ENCODE measurements around the gene EML1. TPM values are rescaled to one million over a fixed set of nuclear protein-coding genes. Genes with fewer than 3 reads are reported as not detected.

Gene EML1
- total RNA-seq, 1 experiment from 2014 or later: 12.0 TPM

DNA sequence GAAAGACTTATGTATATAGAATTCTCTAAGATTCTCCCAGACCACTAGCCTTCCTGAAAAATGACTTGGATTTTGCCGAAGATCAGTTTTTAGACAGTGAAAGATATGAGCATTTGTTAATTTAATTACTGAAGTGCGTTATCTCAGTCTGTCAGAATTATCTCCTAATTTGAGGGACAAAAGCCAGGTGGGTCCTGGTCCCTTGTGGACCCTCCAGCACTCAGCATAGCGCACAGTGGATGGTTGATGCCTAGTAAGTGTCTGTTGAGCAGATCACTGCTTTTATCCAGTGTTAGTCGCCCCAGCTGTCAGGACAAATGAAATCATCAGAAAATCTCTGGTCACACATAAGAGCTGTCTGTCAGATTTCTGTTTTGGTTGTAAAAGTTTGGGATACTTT, 80.4 kb downstream of the EML1 start:
- ATAC-seq (no peak), DNase-seq (no peak)
- intact Hi-C loops (cut with micrococcal nuclease): no loop called here
- ChIA-PET POLR2A (ENCODE audit: unreplicated experiment) (no interaction called here), CTCF (no interaction called here)
- BruUV-seq (replicated peaks): no TSS peak
- TF ChIP-seq, protein P1, sequence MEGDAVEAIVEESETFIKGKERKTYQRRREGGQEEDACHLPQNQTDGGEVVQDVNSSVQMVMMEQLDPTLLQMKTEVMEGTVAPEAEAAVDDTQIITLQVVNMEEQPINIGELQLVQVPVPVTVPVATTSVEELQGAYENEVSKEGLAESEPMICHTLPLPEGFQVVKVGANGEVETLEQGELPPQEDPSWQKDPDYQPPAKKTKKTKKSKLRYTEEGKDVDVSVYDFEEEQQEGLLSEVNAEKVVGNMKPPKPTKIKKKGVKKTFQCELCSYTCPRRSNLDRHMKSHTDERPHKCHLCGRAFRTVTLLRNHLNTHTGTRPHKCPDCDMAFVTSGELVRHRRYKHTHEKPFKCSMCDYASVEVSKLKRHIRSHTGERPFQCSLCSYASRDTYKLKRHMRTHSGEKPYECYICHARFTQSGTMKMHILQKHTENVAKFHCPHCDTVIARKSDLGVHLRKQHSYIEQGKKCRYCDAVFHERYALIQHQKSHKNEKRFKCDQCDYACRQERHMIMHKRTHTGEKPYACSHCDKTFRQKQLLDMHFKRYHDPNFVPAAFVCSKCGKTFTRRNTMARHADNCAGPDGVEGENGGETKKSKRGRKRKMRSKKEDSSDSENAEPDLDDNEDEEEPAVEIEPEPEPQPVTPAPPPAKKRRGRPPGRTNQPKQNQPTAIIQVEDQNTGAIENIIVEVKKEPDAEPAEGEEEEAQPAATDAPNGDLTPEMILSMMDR (conservative IDR thresholded peaks at IDR 0.05; ENCODE audit: low read depth, low read length): no peak
- Histone ChIP-seq H3K36me3 (ENCODE audit: low read depth, low read length) (no peaks in the 10 kb centered on the region), H3K4me3 (ENCODE audit: low read length) (no peak overlapping the region), H3K9me3 (ENCODE audit: low read length) (no peaks in the 10 kb centered on the region), H3K4me1 (ENCODE audit: insufficient read depth, low read length) (peaks cover 2% of the 10 kb centered on the region), H3K4me2 (ENCODE audit: low read length) (no peak overlapping the region), H4K20me1 (ENCODE audit: low read length) (no peaks in the 10 kb centered on the region), H3K79me2 (ENCODE audit: low read length) (no peaks in the 10 kb centered on the region), H3F3A (ENCODE audit: low read length, unreplicated experiment) (no peaks in the 10 kb centered on the region), H3K27me3 (ENCODE audit: low read length) (no peaks in the 10 kb centered on the region), H2AFZ (ENCODE audit: low read length) (no peak overlapping the region), H3K27ac (ENCODE audit: low read length) (no peak overlapping the region), H3K9ac (ENCODE audit: low read length) (no peak overlapping the region), H3K9me2 (replicated peaks; ENCODE audit: low read length) (no peaks in the 10 kb centered on the region)

GRCh38 chr14:99874306-99874705, 81.1 kb downstream of the EML1 start:
- Histone ChIP-seq H3K4me1 (ENCODE audit: insufficient read depth, low read length) (peaks cover 8% of the 10 kb centered on the region), H4K20me1 (ENCODE audit: low read length) (no peaks in the 10 kb centered on the region), H3K4me2 (ENCODE audit: low read length) (no peak overlapping the region), H3F3A (ENCODE audit: low read length, unreplicated experiment) (no peaks in the 10 kb centered on the region), H3K27ac (ENCODE audit: low read length) (no peak overlapping the region), H3K9ac (ENCODE audit: low read length) (no peak overlapping the region), H3K27me3 (ENCODE audit: low read length) (no peaks in the 10 kb centered on the region), H3K9me2 (replicated peaks; ENCODE audit: low read length) (no peaks in the 10 kb centered on the region), H3K4me3 (ENCODE audit: low read length) (no peak overlapping the region), H2AFZ (ENCODE audit: low read length) (no peak overlapping the region), H3K36me3 (ENCODE audit: low read depth, low read length) (no peaks in the 10 kb centered on the region), H3K79me2 (ENCODE audit: low read length) (no peaks in the 10 kb centered on the region), H3K9me3 (ENCODE audit: low read length) (no peaks in the 10 kb centered on the region)
- ATAC-seq (no peak), DNase-seq (no peak)
- CTCF ChIA-PET: no interaction called here
- POLR2A ChIA-PET (ENCODE audit: unreplicated experiment): interaction anchor here (0.7 kb wide), 1 partner anchor 85 kb away, joined by 5 read pairs; no protein-coding TSS in a partner anchor
- intact Hi-C loops (cut with micrococcal nuclease): no loop called here
- TF ChIP-seq EZH2 (IDR thresholded peaks at IDR 0.05; ENCODE audit: low read length, unreplicated experiment) (no peak), EZH2phosphoT487 (IDR thresholded peaks at IDR 0.05; ENCODE audit: borderline replicate concordance, low read length) (no peak)
- TF ChIP-seq, protein P1 (conservative IDR thresholded peaks at IDR 0.05; ENCODE audit: low read depth, low read length): no peak
- BruUV-seq (replicated peaks): no TSS peak

DNA sequence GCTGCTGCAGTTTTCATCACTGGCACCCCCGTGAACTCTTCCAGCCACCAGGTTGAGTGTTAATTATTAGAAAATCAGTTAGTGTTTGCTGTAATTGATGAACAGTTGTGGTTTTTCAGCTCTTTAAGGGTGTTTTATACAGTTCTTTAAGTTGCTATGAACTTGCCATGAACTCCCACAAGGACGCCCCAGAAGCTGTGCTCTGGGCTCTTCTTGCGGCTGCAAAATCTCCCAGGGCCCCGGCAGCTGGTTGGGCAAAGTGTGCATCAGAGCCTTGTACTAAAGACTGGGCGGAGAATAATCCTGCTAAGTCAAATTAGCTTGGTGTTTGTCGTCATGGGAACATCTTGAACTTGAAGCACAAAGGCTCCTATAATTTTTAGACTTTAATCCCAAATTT, 82.2 kb downstream of the EML1 start:
- H3K36me3 ChIP-seq (ENCODE audit: low read depth, low read length): no peaks in the 10 kb centered on the region
- H3F3A ChIP-seq (ENCODE audit: low read length, unreplicated experiment): no peaks in the 10 kb centered on the region
- H3K9ac ChIP-seq (ENCODE audit: low read length): no peak overlapping the region
- H3K4me2 ChIP-seq (ENCODE audit: low read length): no peak overlapping the region
- H4K20me1 ChIP-seq (ENCODE audit: low read length): no peaks in the 10 kb centered on the region
- H3K79me2 ChIP-seq (ENCODE audit: low read length): no peaks in the 10 kb centered on the region
- no peaks in the 10 kb centered on the region for H3K27me3 ChIP-seq (ENCODE audit: low read length)
- no peak for DNase-seq
- H3K4me1 ChIP-seq (ENCODE audit: insufficient read depth, low read length): peaks cover 19% of the 10 kb centered on the region
- BruUV-seq (replicated peaks): no TSS peak
- no peak for ATAC-seq
- no peaks in the 10 kb centered on the region for H3K9me2 ChIP-seq (replicated peaks; ENCODE audit: low read length)
- POLR2A ChIA-PET (ENCODE audit: unreplicated experiment): no interaction called here
- H3K27ac ChIP-seq (ENCODE audit: low read length): no peak overlapping the region
- CTCF ChIA-PET: no interaction called here
- intact Hi-C loops (cut with micrococcal nuclease): loop anchor here (5.0 kb wide), 1 partner anchor 38 kb away; no protein-coding TSS in a partner anchor
- H2AFZ ChIP-seq (ENCODE audit: low read length): no peak overlapping the region
- no peaks in the 10 kb centered on the region for H3K9me3 ChIP-seq (ENCODE audit: low read length)
- no peak for TF ChIP-seq EZH2 (IDR thresholded peaks at IDR 0.05; ENCODE audit: low read length, unreplicated experiment)
- TF ChIP-seq, protein P1 (conservative IDR thresholded peaks at IDR 0.05; ENCODE audit: low read depth, low read length): no peak
- TF ChIP-seq EZH2phosphoT487 (IDR thresholded peaks at IDR 0.05; ENCODE audit: borderline replicate concordance, low read length): no peak
- H3K4me3 ChIP-seq (ENCODE audit: low read length): no peak overlapping the region

Data from PC-3 (cell line).